K562 (cell line): ENCODE data around the gene NOP16. TPM values are rescaled to one million over a fixed set of nuclear protein-coding genes. Genes with fewer than 3 reads are reported as not detected.

Source experiments
- CBFA2T2 ChIP-seq: fragments of 450-650 bp; conservative IDR thresholded peaks from 2 replicates; pipeline ENCODE4 v1.6.1; 2017; ENCODE audit warnings: mild to moderate bottlenecking
- CBFA2T3 ChIP-seq: fragments of 450-650 bp; IDR thresholded peaks from 2 replicates; pipeline ENCODE4 v1.6.1; 2017
- CHD2 ChIP-seq: IDR thresholded peaks from 2 replicates; pipeline ENCODE4 v1.6.1; 2011; ENCODE audit warnings: low read depth, low read length
- FOXP1 ChIP-seq: sonication (generic); formaldehyde crosslinking; IDR thresholded peaks from 2 replicates; pipeline ENCODE4 v1.8.0; 2022; ENCODE audit warnings: mild to moderate bottlenecking, missing genetic modification reagents
- KDM1A ChIP-seq, 2 experiments: fragments of 450-650 bp; IDR thresholded peaks; 2 replicates each; pipeline ENCODE4 v1.6.1; 2016; ENCODE audit warnings: mild to moderate bottlenecking in 2 of 2
- MEIS2 ChIP-seq: fragments of 450-650 bp; IDR thresholded peaks from 2 replicates; pipeline ENCODE4 v1.6.1; 2014; ENCODE audit warnings: mild to moderate bottlenecking; ENCODE audit not compliant: partially characterized antibody
- MTA2 ChIP-seq: fragments of 450-650 bp; IDR thresholded peaks from 2 replicates; pipeline ENCODE4 v1.6.1; 2016; ENCODE audit warnings: low read depth
- MTF1 ChIP-seq: fragments of 250-450 bp; sonication (Bioruptor Pico); IDR thresholded peaks from 2 replicates; pipeline ENCODE4 v1.9.0; 2021; ENCODE audit warnings: moderate library complexity, mild to moderate bottlenecking, inconsistent platforms, borderline replicate concordance
- MYC ChIP-seq, 2 experiments: fragments of 250-450 bp in 1 of 2; sonication (Bioruptor Pico) in 1 of 2; IDR thresholded peaks; 2 replicates each; pipeline versions ENCODE4 v1.5.1 to v1.6.1; 2012 to 2021; ENCODE audit warnings: low read depth in 2 of 2, borderline replicate concordance in 1 of 2, improper control_type of control experiment in 1 of 2, low read length in 1 of 2, mild to moderate bottlenecking in 1 of 2, moderate library complexity in 1 of 2
- NCOR1 ChIP-seq: fragments of 450-650 bp; IDR thresholded peaks from 2 replicates; pipeline ENCODE4 v1.6.1; 2016; ENCODE audit warnings: mild to moderate bottlenecking, moderate library complexity
- RCOR1 ChIP-seq, 2 experiments: IDR thresholded peaks; 2 replicates each; pipeline ENCODE4 v1.6.1; 2012; ENCODE audit warnings: low read depth in 2 of 2, low read length in 2 of 2, borderline replicate concordance in 1 of 2, improper control_type of control experiment in 1 of 2
- SMARCA4 ChIP-seq: fragments of 450-650 bp; IDR thresholded peaks from 2 replicates; pipeline ENCODE4 v1.6.1; 2016
- ZEB2 ChIP-seq: fragments of 450-650 bp; IDR thresholded peaks from 2 replicates; pipeline ENCODE4 v1.6.1; 2016
- ZNF431 ChIP-seq: sonication (generic); formaldehyde crosslinking; IDR thresholded peaks from 2 replicates; pipeline ENCODE4 v1.8.0; 2022; ENCODE audit warnings: mild to moderate bottlenecking, missing genetic modification reagents
- ZNF696 ChIP-seq: fragments of 250-450 bp; sonication (Bioruptor Pico); conservative IDR thresholded peaks from 2 replicates; pipeline ENCODE4 v1.4.0; 2020; ENCODE audit warnings: mild to moderate bottlenecking, moderate library complexity
- ZNF766 ChIP-seq: fragments of 200-800 bp; sonication (Bioruptor generic); conservative IDR thresholded peaks from 2 replicates; pipeline ENCODE4 v1.6.1; 2016; ENCODE audit warnings: missing genetic modification characterization, missing compliant biosample characterization
- polyA plus RNA-seq, 8 experiments: library from polyadenylated mRNA; depleted of rRNA in 4 of 8; stranded (reverse) in 5 of 8; unstranded in 3 of 8; fragments of >200 nt; fragmentation: Nextera tagmentation in 2 of 8; fragmentation: Illumina TruSeq in 1 of 8; extraction: Ambion mirVana in 2 of 8; extraction: Trizol in 1 of 8; gene quantifications; 2 replicates each; pipeline versions ENCODE4 v1.2.1 to v1.2.3, GENCODE V29; 2011 to 2014; ENCODE audit warnings: inconsistent platforms in 1 of 8, missing spikeins in 1 of 8
- total RNA-seq, 7 experiments: library from RNA; depleted of rRNA in 6 of 7; stranded (reverse); fragments of >200 nt in 6 of 7; fragmentation: Illumina TruSeq in 2 of 7; extraction: Trizol in 2 of 7; gene quantifications; 2 replicates each; pipeline versions ENCODE4 v1.2.1 to v1.2.3, GENCODE V29; 2011 to 2021; ENCODE audit warnings: low replicate concordance in 1 of 7
- TF ChIP-seq, protein P1 (sequence below): fragments of 200-600 bp; sonication (generic); IDR thresholded peaks from one replicate; pipeline ENCODE4 v1.6.1; 2012; ENCODE audit warnings: mild to moderate bottlenecking, low read depth, low read length, inconsistent platforms
- TF ChIP-seq, protein P2 (sequence below): fragments of 450-650 bp; IDR thresholded peaks from 2 replicates; pipeline ENCODE4 v1.6.1; 2016

NOP16 gene
- total and polyA plus RNA-seq, 9 of the 15 experiments (the other 6 are each of a cell fraction or from before 2014, with no cell fraction given): 92.5 to 342 (median 148) TPM

DNA sequence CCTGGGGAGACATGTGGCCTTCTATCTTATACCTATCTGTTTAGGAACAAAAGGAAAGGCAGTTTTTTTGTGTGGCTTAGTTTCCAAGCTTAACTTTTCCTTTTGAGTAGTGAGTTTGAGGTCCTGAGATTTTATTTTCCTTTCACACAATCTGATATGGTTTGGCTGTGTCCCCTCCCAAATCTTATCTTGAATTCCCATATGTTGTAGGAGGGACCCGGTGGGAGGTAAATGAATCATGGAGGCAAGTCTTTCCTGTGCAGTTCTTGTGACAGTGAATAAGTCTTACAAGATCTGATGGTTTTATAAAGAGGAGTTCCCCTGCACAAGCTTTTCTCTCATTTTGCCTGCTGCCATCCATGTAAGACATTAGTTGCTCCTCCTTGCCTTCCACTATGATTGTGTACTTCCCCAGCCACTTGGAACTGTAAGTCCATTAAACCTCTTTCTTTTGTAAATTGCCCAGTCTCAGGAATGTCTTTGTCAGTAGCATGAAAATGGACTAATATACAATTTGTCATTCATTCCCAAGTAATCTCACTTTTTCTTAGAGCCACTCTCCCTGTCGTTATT is 32.7 kb upstream of the NOP16 start (continued):
- TF ChIP-seq, protein P1, sequence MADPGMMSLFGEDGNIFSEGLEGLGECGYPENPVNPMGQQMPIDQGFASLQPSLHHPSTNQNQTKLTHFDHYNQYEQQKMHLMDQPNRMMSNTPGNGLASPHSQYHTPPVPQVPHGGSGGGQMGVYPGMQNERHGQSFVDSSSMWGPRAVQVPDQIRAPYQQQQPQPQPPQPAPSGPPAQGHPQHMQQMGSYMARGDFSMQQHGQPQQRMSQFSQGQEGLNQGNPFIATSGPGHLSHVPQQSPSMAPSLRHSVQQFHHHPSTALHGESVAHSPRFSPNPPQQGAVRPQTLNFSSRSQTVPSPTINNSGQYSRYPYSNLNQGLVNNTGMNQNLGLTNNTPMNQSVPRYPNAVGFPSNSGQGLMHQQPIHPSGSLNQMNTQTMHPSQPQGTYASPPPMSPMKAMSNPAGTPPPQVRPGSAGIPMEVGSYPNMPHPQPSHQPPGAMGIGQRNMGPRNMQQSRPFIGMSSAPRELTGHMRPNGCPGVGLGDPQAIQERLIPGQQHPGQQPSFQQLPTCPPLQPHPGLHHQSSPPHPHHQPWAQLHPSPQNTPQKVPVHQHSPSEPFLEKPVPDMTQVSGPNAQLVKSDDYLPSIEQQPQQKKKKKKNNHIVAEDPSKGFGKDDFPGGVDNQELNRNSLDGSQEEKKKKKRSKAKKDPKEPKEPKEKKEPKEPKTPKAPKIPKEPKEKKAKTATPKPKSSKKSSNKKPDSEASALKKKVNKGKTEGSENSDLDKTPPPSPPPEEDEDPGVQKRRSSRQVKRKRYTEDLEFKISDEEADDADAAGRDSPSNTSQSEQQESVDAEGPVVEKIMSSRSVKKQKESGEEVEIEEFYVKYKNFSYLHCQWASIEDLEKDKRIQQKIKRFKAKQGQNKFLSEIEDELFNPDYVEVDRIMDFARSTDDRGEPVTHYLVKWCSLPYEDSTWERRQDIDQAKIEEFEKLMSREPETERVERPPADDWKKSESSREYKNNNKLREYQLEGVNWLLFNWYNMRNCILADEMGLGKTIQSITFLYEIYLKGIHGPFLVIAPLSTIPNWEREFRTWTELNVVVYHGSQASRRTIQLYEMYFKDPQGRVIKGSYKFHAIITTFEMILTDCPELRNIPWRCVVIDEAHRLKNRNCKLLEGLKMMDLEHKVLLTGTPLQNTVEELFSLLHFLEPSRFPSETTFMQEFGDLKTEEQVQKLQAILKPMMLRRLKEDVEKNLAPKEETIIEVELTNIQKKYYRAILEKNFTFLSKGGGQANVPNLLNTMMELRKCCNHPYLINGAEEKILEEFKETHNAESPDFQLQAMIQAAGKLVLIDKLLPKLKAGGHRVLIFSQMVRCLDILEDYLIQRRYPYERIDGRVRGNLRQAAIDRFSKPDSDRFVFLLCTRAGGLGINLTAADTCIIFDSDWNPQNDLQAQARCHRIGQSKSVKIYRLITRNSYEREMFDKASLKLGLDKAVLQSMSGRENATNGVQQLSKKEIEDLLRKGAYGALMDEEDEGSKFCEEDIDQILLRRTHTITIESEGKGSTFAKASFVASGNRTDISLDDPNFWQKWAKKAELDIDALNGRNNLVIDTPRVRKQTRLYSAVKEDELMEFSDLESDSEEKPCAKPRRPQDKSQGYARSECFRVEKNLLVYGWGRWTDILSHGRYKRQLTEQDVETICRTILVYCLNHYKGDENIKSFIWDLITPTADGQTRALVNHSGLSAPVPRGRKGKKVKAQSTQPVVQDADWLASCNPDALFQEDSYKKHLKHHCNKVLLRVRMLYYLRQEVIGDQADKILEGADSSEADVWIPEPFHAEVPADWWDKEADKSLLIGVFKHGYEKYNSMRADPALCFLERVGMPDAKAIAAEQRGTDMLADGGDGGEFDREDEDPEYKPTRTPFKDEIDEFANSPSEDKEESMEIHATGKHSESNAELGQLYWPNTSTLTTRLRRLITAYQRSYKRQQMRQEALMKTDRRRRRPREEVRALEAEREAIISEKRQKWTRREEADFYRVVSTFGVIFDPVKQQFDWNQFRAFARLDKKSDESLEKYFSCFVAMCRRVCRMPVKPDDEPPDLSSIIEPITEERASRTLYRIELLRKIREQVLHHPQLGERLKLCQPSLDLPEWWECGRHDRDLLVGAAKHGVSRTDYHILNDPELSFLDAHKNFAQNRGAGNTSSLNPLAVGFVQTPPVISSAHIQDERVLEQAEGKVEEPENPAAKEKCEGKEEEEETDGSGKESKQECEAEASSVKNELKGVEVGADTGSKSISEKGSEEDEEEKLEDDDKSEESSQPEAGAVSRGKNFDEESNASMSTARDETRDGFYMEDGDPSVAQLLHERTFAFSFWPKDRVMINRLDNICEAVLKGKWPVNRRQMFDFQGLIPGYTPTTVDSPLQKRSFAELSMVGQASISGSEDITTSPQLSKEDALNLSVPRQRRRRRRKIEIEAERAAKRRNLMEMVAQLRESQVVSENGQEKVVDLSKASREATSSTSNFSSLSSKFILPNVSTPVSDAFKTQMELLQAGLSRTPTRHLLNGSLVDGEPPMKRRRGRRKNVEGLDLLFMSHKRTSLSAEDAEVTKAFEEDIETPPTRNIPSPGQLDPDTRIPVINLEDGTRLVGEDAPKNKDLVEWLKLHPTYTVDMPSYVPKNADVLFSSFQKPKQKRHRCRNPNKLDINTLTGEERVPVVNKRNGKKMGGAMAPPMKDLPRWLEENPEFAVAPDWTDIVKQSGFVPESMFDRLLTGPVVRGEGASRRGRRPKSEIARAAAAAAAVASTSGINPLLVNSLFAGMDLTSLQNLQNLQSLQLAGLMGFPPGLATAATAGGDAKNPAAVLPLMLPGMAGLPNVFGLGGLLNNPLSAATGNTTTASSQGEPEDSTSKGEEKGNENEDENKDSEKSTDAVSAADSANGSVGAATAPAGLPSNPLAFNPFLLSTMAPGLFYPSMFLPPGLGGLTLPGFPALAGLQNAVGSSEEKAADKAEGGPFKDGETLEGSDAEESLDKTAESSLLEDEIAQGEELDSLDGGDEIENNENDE: no peak
- TF ChIP-seq MYC (IDR thresholded peaks at IDR 0.05; ENCODE audit: low read depth, low read length) (no peak), MYC (CRISPR knock-in tag; IDR thresholded peaks at IDR 0.05; ENCODE audit: borderline replicate concordance, low read depth) (no peak), ZNF766 (CRISPR knock-in tag) (peak; percentile 66; the same call in 1 of the 2 replicates), CHD2 (no peak), CBFA2T3 (peak; percentile 83), KDM1A (IDR thresholded peaks at IDR 0.05) (peak; percentile 76 to 85), NCOR1 (peak; percentile 21; the same call in 1 of the 2 replicates), RCOR1 (IDR thresholded peaks at IDR 0.05; ENCODE audit: borderline replicate concordance in 1 of 2, low read depth in 2 of 2, low read length in 2 of 2) (peak in 1 of 2 experiments; percentile 88; a peak in 2 of 4 replicates), MEIS2 (peak; percentile 35), MTF1 (no peak), SMARCA4 (peak; percentile 63; the same call in 1 of the 2 replicates), ZNF696 (CRISPR knock-in tag) (no peak), ZNF431 (CRISPR knock-in tag) (peak; percentile 99), FOXP1 (CRISPR knock-in tag) (no peak), ZEB2 (peak; percentile 39; the same call in 1 of the 2 replicates), MTA2 (peak; percentile 26; the same call in 1 of the 2 replicates), CBFA2T2 (peak; percentile 65)
- TF ChIP-seq, protein P2, sequence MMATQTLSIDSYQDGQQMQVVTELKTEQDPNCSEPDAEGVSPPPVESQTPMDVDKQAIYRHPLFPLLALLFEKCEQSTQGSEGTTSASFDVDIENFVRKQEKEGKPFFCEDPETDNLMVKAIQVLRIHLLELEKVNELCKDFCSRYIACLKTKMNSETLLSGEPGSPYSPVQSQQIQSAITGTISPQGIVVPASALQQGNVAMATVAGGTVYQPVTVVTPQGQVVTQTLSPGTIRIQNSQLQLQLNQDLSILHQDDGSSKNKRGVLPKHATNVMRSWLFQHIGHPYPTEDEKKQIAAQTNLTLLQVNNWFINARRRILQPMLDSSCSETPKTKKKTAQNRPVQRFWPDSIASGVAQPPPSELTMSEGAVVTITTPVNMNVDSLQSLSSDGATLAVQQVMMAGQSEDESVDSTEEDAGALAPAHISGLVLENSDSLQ: peak; percentile 14; the same call in 1 of the 2 replicates
